H1 (cell line): ENCODE results near the gene UMAD1.

Experiments
- CBX8 ChIP-seq: fragments of 300-800, 300-1000 bp; sonication (generic); IDR thresholded peaks from 2 replicates; pipeline ENCODE4 v1.7.1; 2016; ENCODE audit warnings: low read depth, low read length, borderline replicate concordance
- CTCF ChIP-seq, 3 experiments: IDR thresholded peaks; 1 replicate in 2 of 3; 2 replicates in 1 of 3; pipeline versions ENCODE4 v1.5.1 to v1.6.1; 2011; ENCODE audit warnings: low read length in 3 of 3, mild to moderate bottlenecking in 3 of 3, inconsistent platforms in 2 of 3, low read depth in 1 of 3, moderate library complexity in 1 of 3; ENCODE audit not compliant: insufficient read depth in 1 of 3; ENCODE audit errors: control extremely low read depth in 1 of 3
- HDAC2 ChIP-seq, 2 experiments: fragments of 300-600 bp in 1 of 2; sonication (generic) in 1 of 2; IDR thresholded peaks; 2 replicates each; pipeline ENCODE4 v1.6.1; 2011 to 2012; ENCODE audit warnings: low read depth in 2 of 2, low read length in 2 of 2, mild to moderate bottlenecking in 2 of 2, moderate library complexity in 2 of 2, borderline replicate concordance in 1 of 2, inconsistent platforms in 1 of 2
- RFX5 ChIP-seq: IDR thresholded peaks from 2 replicates; pipeline ENCODE4 v1.6.1; 2011; ENCODE audit warnings: low read depth, low read length, improper control_type of control experiment, borderline replicate concordance
- ZNF274 ChIP-seq: IDR thresholded peaks from 2 replicates; pipeline ENCODE4 v1.7.0; 2012; ENCODE audit warnings: low read length, borderline replicate concordance; ENCODE audit errors: extremely low read depth
- TF ChIP-seq, protein P1 (sequence below): IDR thresholded peaks from 2 replicates; pipeline ENCODE4 v1.6.1; 2012; ENCODE audit warnings: inconsistent platforms

- no peak for TF ChIP-seq HDAC2 (IDR thresholded peaks at IDR 0.05; ENCODE audit: borderline replicate concordance in 1 of 2, low read depth in 2 of 2, low read length in 2 of 2)
- TF ChIP-seq CTCF (IDR thresholded peaks at IDR 0.05; ENCODE audit: control extremely low read depth in 1 of 3, insufficient read depth in 1 of 3, low read depth in 1 of 3, low read length in 3 of 3) = no peak
- TF ChIP-seq RFX5 = no peak
- no peak for TF ChIP-seq ZNF274
- TF ChIP-seq, protein P1, sequence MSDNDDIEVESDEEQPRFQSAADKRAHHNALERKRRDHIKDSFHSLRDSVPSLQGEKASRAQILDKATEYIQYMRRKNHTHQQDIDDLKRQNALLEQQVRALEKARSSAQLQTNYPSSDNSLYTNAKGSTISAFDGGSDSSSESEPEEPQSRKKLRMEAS = no peak
- no peak for TF ChIP-seq CBX8
Measured at GRCh38 chr7:7829667-7830066, 189.1 kb downstream of the UMAD1 start.
